HepG2 (cell line): ENCODE results near the gene SSU72. TPM values are rescaled to one million over a fixed set of nuclear protein-coding genes. Genes with fewer than 3 reads are reported as not detected.
"Not testable (repeated sequence)": the region's sequence is repeated elsewhere in the genome, so short reads cannot be mapped to it uniquely, and the experiment has no call there.

Experiments used
- ATAC-seq: fragments of 200-7000 bp; cut with Tn5 transposase; 3 replicates; pipeline ENCODE4 v1.9.1; 2020; ENCODE audit warnings: mild to moderate bottlenecking, moderate library complexity
- BruUV-seq: library from RNA; stranded (reverse); fragments of 400-500 nt; replicated peaks from 2 replicates; lab custom pipeline; 2021; lab: Mats Ljungman, UMichigan
- CTCF ChIA-PET: fragments of 300-600 bp; formaldehyde crosslinking; extraction: SDS; loops from one replicate; lab custom pipeline; 2021; ENCODE audit warnings: low total read pairs, inconsistent platforms, low intra/inter-chr PET ratio; lab: Yijun Ruan, JAX
- POLR2A ChIA-PET: fragments of 350-600 bp; sonication (Branson Sonifier 250); formaldehyde crosslinking; loops from one replicate; lab custom pipeline; 2020; ENCODE audit warnings: antibody characterized with exemption, inconsistent platforms; lab: Yijun Ruan, JAX
- DNase-seq: peaks from one replicate; pipeline ENCODE4 v3.0.0-alpha.2; 2015; ENCODE audit warnings: low spot score
- FAIRE-seq: peaks from 3 replicates; lab custom pipeline; 2011; peaks lifted over from hg19 to GRCh38; lab: Jason Lieb, UNC
- H2AFZ ChIP-seq: one replicate; pipeline ENCODE4 v1.6.1; 2011; ENCODE audit warnings: low read length, inconsistent platforms
- H3K27ac ChIP-seq: fragments of 300-600 bp; 3 replicates; pipeline ENCODE4 v1.8.0; 2011; ENCODE audit warnings: mixed run types, mild to moderate bottlenecking, mixed read lengths, low read length, inconsistent platforms; ENCODE audit not compliant: insufficient read depth; ENCODE audit errors: extremely low read length
- H3K27me3 ChIP-seq, 2 experiments: fragments of 200-600 bp in 1 of 2; 2 replicates in 1 of 2; 3 replicates in 1 of 2; pipeline versions ENCODE4 v1.6.0 to v1.8.0; 2011; ENCODE audit warnings: low read length in 2 of 2, mild to moderate bottlenecking in 2 of 2, moderate library complexity in 2 of 2, inconsistent platforms in 1 of 2; ENCODE audit not compliant: insufficient read depth in 2 of 2, control insufficient read depth in 1 of 2
- H3K36me3 ChIP-seq, 2 experiments: fragments of 200-600 bp in 1 of 2; replicated peaks in 1 of 2; 2 replicates in 1 of 2; 3 replicates in 1 of 2; pipeline versions ENCODE4 v1.5.1 to v1.8.0; 2011; ENCODE audit warnings: low read length in 2 of 2, inconsistent platforms in 1 of 2; ENCODE audit not compliant: insufficient read depth in 2 of 2, control insufficient read depth in 1 of 2
- H3K4me1 ChIP-seq: 2 replicates; pipeline ENCODE4 v1.5.1; 2012; ENCODE audit warnings: low read length, inconsistent platforms; ENCODE audit not compliant: insufficient read depth
- H3K4me2 ChIP-seq: 2 replicates; pipeline ENCODE4 v1.6.0; 2011; ENCODE audit warnings: low read depth, low read length, inconsistent platforms
- H3K4me3 ChIP-seq, 3 experiments: fragments of 200-600 bp in 1 of 3; sonication (generic), shearing (Covaris generic) in 1 of 3; replicated peaks in 1 of 3; 2 replicates each; pipeline ENCODE4 v1.5.1; 2011 to 2016; ENCODE audit warnings: low read length in 3 of 3, inconsistent platforms in 2 of 3, low read depth in 2 of 3, mild to moderate bottlenecking in 2 of 3, control low read depth in 1 of 3, mixed read lengths in 1 of 3; ENCODE audit not compliant: insufficient read depth in 1 of 3
- H3K79me2 ChIP-seq: one replicate; pipeline ENCODE4 v1.6.1; 2011; ENCODE audit warnings: low read length, inconsistent platforms; ENCODE audit not compliant: insufficient read depth
- H3K9ac ChIP-seq: 2 replicates; pipeline ENCODE4 v1.6.0; 2011; ENCODE audit warnings: mild to moderate bottlenecking, low read depth, low read length, inconsistent platforms; ENCODE audit not compliant: insufficient read depth
- H3K9me3 ChIP-seq: 2 replicates; pipeline ENCODE4 v1.5.1; 2012; ENCODE audit warnings: mild to moderate bottlenecking, low read length
- H4K20me1 ChIP-seq: 2 replicates; pipeline ENCODE4 v1.6.0; 2011; ENCODE audit warnings: inconsistent platforms, mild to moderate bottlenecking, low read length, moderate library complexity; ENCODE audit not compliant: insufficient read depth
- CREB1 ChIP-seq, 2 experiments: fragments of 450-650 bp in 1 of 2; IDR thresholded peaks; 2 replicates each; pipeline ENCODE4 v1.6.1; 2016 to 2017; ENCODE audit warnings: control low read depth in 1 of 2, mild to moderate bottlenecking in 1 of 2, missing compliant biosample characterization in 1 of 2, missing genetic modification characterization in 1 of 2
- ZBTB38 ChIP-seq: sonication (generic); formaldehyde crosslinking; IDR thresholded peaks from 2 replicates; pipeline ENCODE4 v1.5.1; 2020; ENCODE audit warnings: mild to moderate bottlenecking, missing genetic modification reagents
- ZNF430 ChIP-seq: sonication (generic); formaldehyde crosslinking; IDR thresholded peaks from 2 replicates; pipeline ENCODE4 v1.9.0; 2021; ENCODE audit warnings: mild to moderate bottlenecking, missing genetic modification reagents
- WGBS: methylation state at CpG from one replicate; pipeline ENCODE4 v1.1.6; 2017; ENCODE audit warnings: low lambda C conversion rate; 5-methylcytosine and 5-hydroxymethylcytosine counted together
- in situ Hi-C: cut with HindIII; loops from 2 replicates; pipeline ENCODE4 v1.10.0; 2017; ENCODE audit warnings: low pct_unique_long_range_greater_than_20kb; ENCODE audit not compliant: extremely low pct_ligation_motif_present
- intact Hi-C: fragments of 100-400 bp; cut with micrococcal nuclease; formaldehyde crosslinking; loops from one replicate; pipeline ENCODE4 v1.10.0; 2022; ENCODE audit not compliant: unreplicated experiment
- polyA plus RNA-seq, 8 experiments: library from polyadenylated mRNA; depleted of rRNA in 3 of 8; stranded (reverse) in 7 of 8; unstranded in 1 of 8; fragments of >200 nt; fragmentation: Illumina TruSeq in 4 of 8; extraction: Trizol in 4 of 8; gene quantifications; 2 replicates each; pipeline versions ENCODE4 v1.2.1 to v1.2.3, GENCODE V29; 2011 to 2016; ENCODE audit warnings: low read depth in 4 of 8, missing spikeins in 1 of 8, mixed read lengths in 1 of 8; ENCODE audit not compliant: insufficient read depth in 1 of 8
- total RNA-seq, 5 experiments: library from RNA; depleted of rRNA; stranded (reverse); fragments of >200 nt; fragmentation: Illumina TruSeq; extraction: Trizol; gene quantifications; 2 replicates each; pipeline ENCODE4 v1.2.3, GENCODE V29; 2016; ENCODE audit warnings: low read depth in 1 of 5
- TF ChIP-seq, protein P1 (sequence below): sonication (generic); formaldehyde crosslinking; IDR thresholded peaks from 2 replicates; pipeline ENCODE4 v1.5.0; 2020; ENCODE audit warnings: missing genetic modification reagents
- TF ChIP-seq, protein P2 (sequence below): sonication (generic); formaldehyde crosslinking; IDR thresholded peaks from 2 replicates; pipeline ENCODE4 v1.4.0; 2020; ENCODE audit warnings: missing genetic modification reagents

The SSU72 gene
- total and polyA plus RNA-seq, 2 of the 13 experiments (the other 11 are each of a cell fraction or from before 2014, with no cell fraction given): 42.8 to 67.1 TPM

DNA sequence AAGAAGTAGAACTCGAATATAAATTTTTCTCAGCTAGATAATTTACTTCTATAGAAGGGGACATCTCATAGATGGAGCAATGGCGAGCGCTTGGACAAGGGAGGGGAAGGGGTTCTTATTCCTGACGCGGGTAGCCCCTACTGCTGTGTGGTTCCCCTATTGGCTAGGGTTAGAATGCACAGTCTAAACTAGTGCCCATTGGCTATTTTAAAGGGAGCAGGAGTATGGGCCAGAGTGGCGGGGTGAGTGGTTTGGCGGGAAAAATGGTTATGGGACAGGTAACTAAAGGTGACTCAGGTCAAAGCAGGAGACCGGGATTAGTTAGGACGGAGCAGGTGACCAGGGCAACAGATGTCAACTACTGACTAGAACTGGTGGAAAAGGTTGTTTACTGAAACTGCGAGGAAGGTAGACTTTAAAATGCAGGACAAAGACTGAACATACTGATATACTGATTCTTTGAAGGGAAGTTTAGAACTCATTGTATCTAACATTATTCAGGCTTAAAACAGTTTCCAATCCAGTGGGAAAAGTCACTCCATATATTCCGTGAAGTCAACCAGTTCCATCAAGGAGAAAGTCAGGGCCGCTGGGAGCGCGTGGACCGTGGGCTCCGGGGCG is 63.6 kb downstream of the SSU72 start (continued):
- TF ChIP-seq, protein P1, sequence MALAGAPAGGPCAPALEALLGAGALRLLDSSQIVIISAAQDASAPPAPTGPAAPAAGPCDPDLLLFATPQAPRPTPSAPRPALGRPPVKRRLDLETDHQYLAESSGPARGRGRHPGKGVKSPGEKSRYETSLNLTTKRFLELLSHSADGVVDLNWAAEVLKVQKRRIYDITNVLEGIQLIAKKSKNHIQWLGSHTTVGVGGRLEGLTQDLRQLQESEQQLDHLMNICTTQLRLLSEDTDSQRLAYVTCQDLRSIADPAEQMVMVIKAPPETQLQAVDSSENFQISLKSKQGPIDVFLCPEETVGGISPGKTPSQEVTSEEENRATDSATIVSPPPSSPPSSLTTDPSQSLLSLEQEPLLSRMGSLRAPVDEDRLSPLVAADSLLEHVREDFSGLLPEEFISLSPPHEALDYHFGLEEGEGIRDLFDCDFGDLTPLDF (CRISPR knock-in tag): 0 out of 2 replicates have a peak, but pooled peaks have one; percentile 28
- TF ChIP-seq CREB1 (IDR thresholded peaks at IDR 0.05) (no peak), CREB1 (CRISPR knock-in tag; IDR thresholded peaks at IDR 0.05) (peak; percentile 56; the same call in 1 of the 2 replicates), ZNF430 (CRISPR knock-in tag) (no peak)

- H3K4me1 ChIP-seq: peaks cover 21% of the 10 kb centered on the region
- intact Hi-C loops, BruUV-seq, POLR2A ChIA-PET, H2AFZ ChIP-seq, FAIRE-seq, H3K4me3 ChIP-seq, H3K27ac ChIP-seq, CTCF ChIA-PET, in situ Hi-C loops, H3K9me3 ChIP-seq, H3K9ac ChIP-seq, ATAC-seq, H3K79me2 ChIP-seq, DNase-seq, H3K4me2 ChIP-seq, H3K27me3 ChIP-seq, H3K36me3 ChIP-seq, H4K20me1 ChIP-seq: not testable (repeated sequence)
- 58% methylated on average over 14 of the region's 21 CpGs for WGBS
- TF ChIP-seq, protein P2, sequence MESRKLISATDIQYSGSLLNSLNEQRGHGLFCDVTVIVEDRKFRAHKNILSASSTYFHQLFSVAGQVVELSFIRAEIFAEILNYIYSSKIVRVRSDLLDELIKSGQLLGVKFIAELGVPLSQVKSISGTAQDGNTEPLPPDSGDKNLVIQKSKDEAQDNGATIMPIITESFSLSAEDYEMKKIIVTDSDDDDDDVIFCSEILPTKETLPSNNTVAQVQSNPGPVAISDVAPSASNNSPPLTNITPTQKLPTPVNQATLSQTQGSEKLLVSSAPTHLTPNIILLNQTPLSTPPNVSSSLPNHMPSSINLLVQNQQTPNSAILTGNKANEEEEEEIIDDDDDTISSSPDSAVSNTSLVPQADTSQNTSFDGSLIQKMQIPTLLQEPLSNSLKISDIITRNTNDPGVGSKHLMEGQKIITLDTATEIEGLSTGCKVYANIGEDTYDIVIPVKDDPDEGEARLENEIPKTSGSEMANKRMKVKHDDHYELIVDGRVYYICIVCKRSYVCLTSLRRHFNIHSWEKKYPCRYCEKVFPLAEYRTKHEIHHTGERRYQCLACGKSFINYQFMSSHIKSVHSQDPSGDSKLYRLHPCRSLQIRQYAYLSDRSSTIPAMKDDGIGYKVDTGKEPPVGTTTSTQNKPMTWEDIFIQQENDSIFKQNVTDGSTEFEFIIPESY (CRISPR knock-in tag): peak; percentile 64
- TF ChIP-seq ZBTB38 (CRISPR knock-in tag): peak; percentile 60; the same call in 1 of the 2 replicates
Measured at GRCh38 chr1:1509465-1509850, 65.2 kb downstream of the SSU72 start.
